H1 (cell line): ENCODE data around the gene CHRNA9. TPM values are rescaled to one million over a fixed set of nuclear protein-coding genes. Genes with fewer than 3 reads are reported as not detected.

Experiments used
- CTCF ChIA-PET: fragments of 300-600 bp; sonication (Branson Sonifier 250); formaldehyde crosslinking; loops from one replicate; lab custom pipeline; 2021; ENCODE audit not compliant: partially characterized antibody; lab: Charles Lee
- POLR2A ChIA-PET: fragments of 300-600 bp; sonication (Branson Sonifier 250); formaldehyde crosslinking; loops from one replicate; lab custom pipeline; 2021; ENCODE audit warnings: inconsistent platforms; ENCODE audit not compliant: partially characterized antibody; lab: Charles Lee
- DNase-seq, 2 experiments: peaks; one replicate each; pipeline versions ENCODE4 v3.0.0 to v3.0.0-alpha.2; 2010 to 2022; ENCODE audit warnings: low spot score in 2 of 2, low read depth in 1 of 2, mixed read lengths in 1 of 2
- FAIRE-seq: peaks from 2 replicates; lab custom pipeline; 2011; peaks lifted over from hg19 to GRCh38; lab: Jason Lieb, UNC
- H2AFZ ChIP-seq: 2 replicates; pipeline ENCODE4 v1.8.1; 2012; ENCODE audit warnings: low read length, inconsistent platforms
- H2AK5ac ChIP-seq: 2 replicates; pipeline ENCODE4 v1.6.1; 2013; ENCODE audit warnings: low read depth, low read length
- H2BK120ac ChIP-seq: replicated peaks from 2 replicates; pipeline ENCODE3; 2013; ENCODE audit warnings: low read depth, low read length, inconsistent platforms
- H2BK12ac ChIP-seq: 2 replicates; pipeline ENCODE4 v1.6.1; 2013; ENCODE audit warnings: low read depth, low read length
- H2BK15ac ChIP-seq: 2 replicates; pipeline ENCODE4 v1.6.1; 2013; ENCODE audit warnings: low read length
- H2BK20ac ChIP-seq: 2 replicates; pipeline ENCODE4 v1.6.1; 2013; ENCODE audit warnings: low read length
- H2BK5ac ChIP-seq: 2 replicates; pipeline ENCODE4 v1.6.1; 2013; ENCODE audit warnings: low read depth, low read length
- H3K14ac ChIP-seq: 2 replicates; pipeline ENCODE4 v1.6.1; 2013; ENCODE audit warnings: inconsistent platforms; ENCODE audit not compliant: insufficient read length
- H3K18ac ChIP-seq: 2 replicates; pipeline ENCODE4 v1.6.1; 2013; ENCODE audit warnings: low read length; ENCODE audit errors: extremely low read depth
- H3K23ac ChIP-seq: 2 replicates; pipeline ENCODE4 v1.6.1; 2013; ENCODE audit warnings: inconsistent platforms; ENCODE audit not compliant: insufficient read length
- H3K23me2 ChIP-seq: 2 replicates; pipeline ENCODE4 v1.6.1; 2013; ENCODE audit warnings: low read depth, low read length
- H3K27ac ChIP-seq: 2 replicates; pipeline ENCODE4 v1.6.1; 2011; ENCODE audit warnings: low read depth, low read length, inconsistent platforms
- H3K27me3 ChIP-seq, 4 experiments: replicated peaks in 1 of 4; 1 replicate in 1 of 4; 2 replicates in 3 of 4; pipeline versions ENCODE4 v1.6.1 to v1.8.1; 2011 to 2013; ENCODE audit warnings: low read length in 3 of 4, mild to moderate bottlenecking in 3 of 4, inconsistent platforms in 2 of 4, mixed read lengths in 2 of 4, moderate library complexity in 1 of 4; ENCODE audit not compliant: control insufficient read depth in 3 of 4, insufficient read depth in 3 of 4; ENCODE audit errors: extremely low read depth in 1 of 4
- H3K36me3 ChIP-seq, 4 experiments: 2 replicates each; pipeline versions ENCODE4 v1.6.1 to v1.8.1; 2011 to 2013; ENCODE audit warnings: mild to moderate bottlenecking in 4 of 4, low read length in 3 of 4, moderate library complexity in 2 of 4, control low read depth in 1 of 4, inconsistent platforms in 1 of 4; ENCODE audit not compliant: insufficient read depth in 4 of 4, control insufficient read depth in 2 of 4
- H3K4ac ChIP-seq: replicated peaks from 2 replicates; pipeline ENCODE3; 2013; ENCODE audit warnings: low read length, low read depth, mixed read lengths, inconsistent platforms; ENCODE audit not compliant: insufficient read length
- H3K4me1 ChIP-seq, 4 experiments: replicated peaks in 1 of 4; 1 replicate in 1 of 4; 2 replicates in 3 of 4; pipeline versions ENCODE4 v1.6.1 to v1.8.1; 2011 to 2013; ENCODE audit warnings: low read length in 3 of 4, inconsistent platforms in 2 of 4, mixed read lengths in 1 of 4; ENCODE audit not compliant: insufficient read depth in 4 of 4, control insufficient read depth in 3 of 4
- H3K4me2 ChIP-seq, 2 experiments: 2 replicates each; pipeline versions ENCODE4 v1.6.1 to v1.8.1; 2011 to 2013; ENCODE audit warnings: low read depth in 2 of 2, low read length in 2 of 2, control low read depth in 1 of 2, inconsistent platforms in 1 of 2, mild to moderate bottlenecking in 1 of 2; ENCODE audit not compliant: insufficient read depth in 1 of 2
- H3K4me3 ChIP-seq, 4 experiments: fragments of 200-600, 300-600 bp in 1 of 4; sonication (generic), shearing (Covaris generic), sonication (Bioruptor Twin) in 1 of 4; 2 replicates each; pipeline versions ENCODE4 v1.5.1 to v1.8.1; 2011 to 2016; ENCODE audit warnings: low read length in 4 of 4, low read depth in 3 of 4, control low read depth in 2 of 4, inconsistent platforms in 2 of 4, mild to moderate bottlenecking in 2 of 4, mixed read lengths in 1 of 4, moderate library complexity in 1 of 4; ENCODE audit not compliant: insufficient read depth in 2 of 4; ENCODE audit errors: extremely low read depth in 1 of 4
- H3K56ac ChIP-seq: replicated peaks from 2 replicates; pipeline ENCODE3; 2013; ENCODE audit warnings: low read depth, mild to moderate bottlenecking, mixed read lengths, low read length, inconsistent platforms; ENCODE audit not compliant: insufficient read length
- H3K79me1 ChIP-seq: 2 replicates; pipeline ENCODE4 v1.6.1; 2013; ENCODE audit warnings: low read depth, low read length, control low read depth
- H3K79me2 ChIP-seq, 2 experiments: 2 replicates each; pipeline versions ENCODE4 v1.6.1 to v1.8.1; 2012 to 2013; ENCODE audit warnings: low read length in 2 of 2, mild to moderate bottlenecking in 2 of 2, inconsistent platforms in 1 of 2; ENCODE audit not compliant: insufficient read depth in 2 of 2, control insufficient read depth in 1 of 2
- H3K9ac ChIP-seq, 4 experiments: replicated peaks in 1 of 4; 1 replicate in 1 of 4; 2 replicates in 3 of 4; pipeline versions ENCODE4 v1.6.1 to v1.8.1; 2011 to 2013; ENCODE audit warnings: low read depth in 3 of 4, low read length in 3 of 4, control low read depth in 2 of 4, mild to moderate bottlenecking in 2 of 4, moderate library complexity in 2 of 4, inconsistent platforms in 1 of 4; ENCODE audit errors: extremely low read depth in 1 of 4
- H3K9me3 ChIP-seq, 2 experiments: 2 replicates each; pipeline versions ENCODE4 v1.6.1 to v1.8.1; 2012 to 2013; ENCODE audit warnings: mild to moderate bottlenecking in 2 of 2, moderate library complexity in 2 of 2, control low read depth in 1 of 2, inconsistent platforms in 1 of 2, low read depth in 1 of 2, low read length in 1 of 2, mixed read lengths in 1 of 2; ENCODE audit not compliant: insufficient read depth in 2 of 2
- H4K20me1 ChIP-seq, 2 experiments: replicated peaks in 1 of 2; 2 replicates each; pipeline versions ENCODE3 to v1.8.1; 2011 to 2013; ENCODE audit warnings: inconsistent platforms in 2 of 2, low read length in 2 of 2, mild to moderate bottlenecking in 1 of 2; ENCODE audit not compliant: insufficient read depth in 2 of 2, control insufficient read depth in 1 of 2
- H4K5ac ChIP-seq: 2 replicates; pipeline ENCODE4 v1.6.1; 2013; ENCODE audit warnings: low read length, low read depth, mixed read lengths, inconsistent platforms; ENCODE audit not compliant: insufficient read length
- H4K8ac ChIP-seq: 2 replicates; pipeline ENCODE4 v1.8.0; 2013; ENCODE audit warnings: mild to moderate bottlenecking, moderate library complexity, low read length, inconsistent platforms; ENCODE audit not compliant: insufficient read depth; ENCODE audit errors: extremely low read depth
- H4K91ac ChIP-seq: replicated peaks from 2 replicates; pipeline ENCODE3; 2013; ENCODE audit warnings: low read length, mixed read lengths, inconsistent platforms; ENCODE audit not compliant: insufficient read length
- BACH1 ChIP-seq: IDR thresholded peaks from 2 replicates; pipeline ENCODE4 v1.6.1; 2012; ENCODE audit warnings: low read length, improper control_type of control experiment
- BCL11A ChIP-seq, 2 experiments: IDR thresholded peaks; one replicate each; pipeline ENCODE4 v1.6.1; 2011; ENCODE audit warnings: low read depth in 2 of 2, low read length in 2 of 2, mild to moderate bottlenecking in 2 of 2
- HDAC6 ChIP-seq: IDR thresholded peaks from one replicate; pipeline ENCODE4 v1.7.1; 2012; ENCODE audit warnings: low read depth, mild to moderate bottlenecking, inconsistent platforms, low read length, moderate library complexity
- RAD21 ChIP-seq, 2 experiments: IDR thresholded peaks in 1 of 2; conservative IDR thresholded peaks in 1 of 2; 2 replicates each; pipeline ENCODE4 v1.6.1; 2011; ENCODE audit warnings: low read depth in 2 of 2, low read length in 2 of 2, improper control_type of control experiment in 1 of 2, inconsistent platforms in 1 of 2, mild to moderate bottlenecking in 1 of 2, moderate library complexity in 1 of 2
- RXRA ChIP-seq: IDR thresholded peaks from 2 replicates; pipeline ENCODE4 v1.6.1; 2011; ENCODE audit warnings: low read depth, mild to moderate bottlenecking, low read length, moderate library complexity; ENCODE audit not compliant: insufficient read depth
- SIN3A ChIP-seq, 2 experiments: IDR thresholded peaks in 1 of 2; conservative IDR thresholded peaks in 1 of 2; 2 replicates each; pipeline ENCODE4 v1.6.1; 2011 to 2012; ENCODE audit warnings: low read length in 2 of 2, improper control_type of control experiment in 1 of 2, low read depth in 1 of 2, mild to moderate bottlenecking in 1 of 2
- TEAD4 ChIP-seq: IDR thresholded peaks from 2 replicates; pipeline ENCODE4 v1.6.1; 2012; ENCODE audit warnings: low read depth, low read length, inconsistent platforms, mixed read lengths
- WGBS, 2 experiments: shearing (Covaris generic) in 1 of 2; methylation state at CpG; one replicate each; pipeline versions ENCODE4 v1.1.6 to v1.1.7; 2013 to 2015; ENCODE audit warnings: low lambda C conversion rate in 2 of 2, mixed read lengths in 2 of 2, inconsistent platforms in 1 of 2, low coverage in 1 of 2, missing lambda C conversion rate in 1 of 2; ENCODE audit not compliant: insufficient replicate concordance in 2 of 2, insufficient coverage in 1 of 2, insufficient read length in 1 of 2; ENCODE audit errors: extremely low coverage in 1 of 2, missing lambda C conversion rate in 1 of 2; 5-methylcytosine and 5-hydroxymethylcytosine counted together
- polyA plus RNA-seq, 7 experiments: library from polyadenylated mRNA; depleted of rRNA in 3 of 7; stranded (reverse) in 5 of 7; unstranded in 2 of 7; fragments of >200 nt in 5 of 7; fragments of 200-250 nt in 2 of 7; gene quantifications; 1 replicate in 5 of 7; 2 replicates in 1 of 7; 4 replicates in 1 of 7; pipeline versions ENCODE4 v1.2.1 to v1.2.3, GENCODE V29; 2011 to 2013; ENCODE audit warnings: missing spikeins in 2 of 7, mixed read lengths in 2 of 7
- total RNA-seq: library from RNA; stranded (reverse); fragmentation: NEBNext Ultra II Directional; extraction: Animal tissue kit (Norgen Biotek cat#: 25700); gene quantifications from 2 replicates; pipeline ENCODE4 v1.2.1, GENCODE V29; 2021

CHRNA9 gene
- total and polyA plus RNA-seq, 2 of the 8 experiments (the other 6 are each of a cell fraction or from before 2014, with no cell fraction given) = 1.4 to 3.3 TPM

DNA sequence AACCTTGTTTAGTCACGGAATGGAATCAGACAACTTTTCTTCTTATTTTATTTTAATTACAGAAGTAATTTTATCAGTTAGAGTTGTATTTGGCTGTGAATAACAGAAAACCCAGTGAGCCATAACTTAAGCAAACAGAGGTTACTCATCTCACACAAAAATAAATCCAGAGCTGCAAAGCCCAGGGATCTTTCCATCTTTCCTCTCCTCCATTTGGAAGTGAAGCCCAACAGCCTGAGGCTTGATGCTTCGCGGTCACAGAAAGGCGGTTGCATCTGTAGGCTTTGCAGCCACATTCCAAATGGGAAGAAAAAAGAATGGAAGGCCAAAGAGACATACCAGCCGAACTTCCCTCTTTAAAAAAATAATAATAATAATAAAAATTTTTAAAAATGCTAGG lies 22.6 kb downstream of the CHRNA9 start:
- H4K8ac ChIP-seq = no peak overlapping the region
- DNase-seq = no peak
- H3K14ac ChIP-seq = no peak overlapping the region
- 90% methylated on average over 5 of the region's 5 CpGs; no CpG with 5 or more reads in 1 of the 2 experiments for WGBS, 2 experiments
- no peaks in the 10 kb centered on the region for H3K27me3 ChIP-seq
- H4K20me1 ChIP-seq = no peaks in the 10 kb centered on the region
- H3K23ac ChIP-seq = no peak overlapping the region
- no peak overlapping the region for H3K4ac ChIP-seq
- no peak overlapping the region for H2BK20ac ChIP-seq
- no peaks in the 10 kb centered on the region for H3K23me2 ChIP-seq
- CTCF ChIA-PET = interaction anchor here (0.7 to 1.3 kb wide), 3 partner anchors 11 to 1253 kb away, joined by 3 read pairs; no protein-coding TSS in a partner anchor
- no peak overlapping the region for H3K4me2 ChIP-seq
- no peak overlapping the region for H2BK12ac ChIP-seq
- H4K5ac ChIP-seq = no peak overlapping the region
- no peak overlapping the region for H3K56ac ChIP-seq
- POLR2A ChIA-PET = no interaction called here
- no peak for FAIRE-seq
- H2AFZ ChIP-seq = no peak overlapping the region
- no peak overlapping the region for H2BK120ac ChIP-seq
- no peak overlapping the region for H3K18ac ChIP-seq
- H4K91ac ChIP-seq = no peak overlapping the region
- H3K36me3 ChIP-seq = no peaks in the 10 kb centered on the region
- H3K79me1 ChIP-seq = no peaks in the 10 kb centered on the region
- no peak overlapping the region for H2BK5ac ChIP-seq
- no peaks in the 10 kb centered on the region for H3K79me2 ChIP-seq
- H2BK15ac ChIP-seq = no peak overlapping the region
- no peak for TF ChIP-seq BACH1
- TF ChIP-seq RAD21 (IDR thresholded peaks at IDR 0.05 in 1 of 2, conservative IDR thresholded peaks at IDR 0.05 in 1 of 2; ENCODE audit: low read depth in 2 of 2, low read length in 2 of 2) = no peak
- TF ChIP-seq BCL11A (IDR thresholded peaks at IDR 0.05; ENCODE audit: low read depth in 2 of 2, low read length in 2 of 2) = no peak
- TF ChIP-seq SIN3A (conservative IDR thresholded peaks at IDR 0.05 in 1 of 2, IDR thresholded peaks at IDR 0.05 in 1 of 2; ENCODE audit: low read depth in 1 of 2, low read length in 2 of 2) = no peak
- no peak for TF ChIP-seq HDAC6
- no peak for TF ChIP-seq TEAD4
- TF ChIP-seq RXRA = no peak
- H3K4me1 ChIP-seq = no peaks in the 10 kb centered on the region; a peak in 1 of 7 replicates
- H3K27ac ChIP-seq = no peak overlapping the region
- H2AK5ac ChIP-seq = no peak overlapping the region
- H3K9me3 ChIP-seq = no peaks in the 10 kb centered on the region
- H3K4me3 ChIP-seq = no peak overlapping the region
- H3K9ac ChIP-seq = no peak overlapping the region
